Daoy (cell line): ENCODE data around the gene TRIP13. TPM values are rescaled to one million over a fixed set of nuclear protein-coding genes. Genes with fewer than 3 reads are reported as not detected.

Experiments used
- DNase-seq: peaks from one replicate; pipeline ENCODE4 v3.0.0-alpha.2; 2015; ENCODE audit warnings: low read depth
- total RNA-seq: library from RNA; depleted of rRNA; stranded (reverse); fragments of >200 nt; shearing (Covaris generic); gene quantifications from 2 replicates; pipeline ENCODE4 v1.2.3, GENCODE V29; 2014

Gene TRIP13
- total RNA-seq, 1 experiment from 2014 or later, result 88.9 TPM

GRCh38 chr5:952597-953271 lies 60.0 kb downstream of the TRIP13 start:
- no peak for DNase-seq

DNA sequence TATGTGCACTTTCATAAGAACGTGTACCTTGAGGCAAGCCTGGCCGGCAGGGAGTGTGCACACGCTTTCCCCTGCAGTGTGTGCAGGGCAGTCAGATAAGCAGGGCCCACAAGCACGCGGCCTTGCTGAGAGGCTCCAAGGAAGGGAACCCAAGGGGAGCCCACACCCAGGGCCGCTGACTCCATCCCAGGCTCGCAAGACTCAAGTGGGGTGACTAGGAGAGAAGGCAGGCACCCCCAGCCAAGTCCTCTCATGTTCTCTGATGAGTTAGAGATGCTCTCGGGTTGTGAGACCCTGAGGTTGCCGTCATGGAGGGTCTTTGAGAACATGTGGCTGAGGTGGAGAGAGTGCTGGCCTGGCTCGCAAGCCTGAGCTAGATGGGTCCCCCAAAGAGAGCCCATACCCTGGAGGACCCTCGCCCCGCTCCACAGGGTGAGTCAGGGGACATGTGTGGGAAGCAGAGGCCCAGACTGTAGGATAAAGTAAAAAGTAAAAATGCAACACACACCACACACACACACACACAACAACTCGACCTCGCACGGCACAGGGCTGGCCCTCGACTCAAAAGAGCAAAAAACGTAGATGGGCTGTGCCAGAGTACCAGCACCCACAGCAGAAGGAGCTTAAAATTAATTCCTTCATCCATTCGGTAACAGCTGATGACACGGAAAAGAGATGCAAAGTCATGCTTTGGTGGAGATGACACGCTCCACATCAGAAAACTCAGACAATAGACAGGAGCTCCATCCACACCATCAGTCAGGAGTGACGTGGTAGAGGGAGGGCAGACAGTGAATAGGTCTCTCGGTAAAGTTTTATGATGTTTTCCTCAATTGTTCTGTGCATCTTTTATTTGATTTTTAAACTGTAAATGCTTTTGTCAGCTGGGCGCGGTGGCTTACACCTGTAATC lies 61.1 kb downstream of the TRIP13 start:
- no peak for DNase-seq

- DNase-seq, result no peak
These were observed 63.4 kb downstream of the TRIP13 start for GRCh38 chr5:955886-956761.

- peak; percentile 90 for DNase-seq
These were observed 64.5 kb downstream of the TRIP13 start for GRCh38 chr5:956941-957747.

DNA sequence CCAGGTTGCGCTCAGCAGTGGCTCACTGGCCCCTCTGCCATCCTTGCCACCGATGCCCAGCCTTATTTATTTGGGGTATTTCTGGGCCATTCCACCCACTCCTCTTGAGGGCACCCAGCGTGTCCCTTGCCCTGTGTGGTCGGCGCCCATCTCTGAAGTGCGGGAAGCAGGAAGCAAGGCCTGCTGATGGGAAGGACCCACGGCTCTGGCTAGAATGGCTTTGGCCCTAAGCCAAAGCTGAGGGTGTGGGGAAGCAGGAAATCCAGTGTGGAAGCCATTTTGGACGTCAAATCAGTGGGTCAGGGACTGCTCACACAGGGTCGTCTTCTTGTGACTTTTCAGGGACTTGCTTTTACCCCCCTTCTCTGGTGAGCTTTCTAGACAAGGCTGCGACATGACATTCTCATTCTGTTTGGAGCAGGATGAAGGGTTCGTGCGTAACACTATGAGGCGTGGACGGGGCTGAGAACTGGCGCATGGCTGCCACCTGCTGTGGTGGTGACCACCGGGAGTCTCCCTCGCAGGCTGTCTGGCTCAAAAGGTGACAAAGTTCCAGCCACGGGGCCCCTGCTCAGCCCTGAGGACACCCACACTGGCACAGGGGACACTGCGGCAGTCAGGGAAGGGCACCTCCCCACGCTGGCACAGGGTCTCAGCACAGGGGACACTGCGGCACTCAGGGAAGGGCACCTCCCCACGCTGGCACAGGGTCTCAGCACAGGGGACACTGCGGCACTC lies 65.2 kb downstream of the TRIP13 start:
- peak; percentile 79 for DNase-seq

GRCh38 chr5:958701-959571 lies 66.3 kb downstream of the TRIP13 start:
- peak; percentile 95 for DNase-seq

DNA sequence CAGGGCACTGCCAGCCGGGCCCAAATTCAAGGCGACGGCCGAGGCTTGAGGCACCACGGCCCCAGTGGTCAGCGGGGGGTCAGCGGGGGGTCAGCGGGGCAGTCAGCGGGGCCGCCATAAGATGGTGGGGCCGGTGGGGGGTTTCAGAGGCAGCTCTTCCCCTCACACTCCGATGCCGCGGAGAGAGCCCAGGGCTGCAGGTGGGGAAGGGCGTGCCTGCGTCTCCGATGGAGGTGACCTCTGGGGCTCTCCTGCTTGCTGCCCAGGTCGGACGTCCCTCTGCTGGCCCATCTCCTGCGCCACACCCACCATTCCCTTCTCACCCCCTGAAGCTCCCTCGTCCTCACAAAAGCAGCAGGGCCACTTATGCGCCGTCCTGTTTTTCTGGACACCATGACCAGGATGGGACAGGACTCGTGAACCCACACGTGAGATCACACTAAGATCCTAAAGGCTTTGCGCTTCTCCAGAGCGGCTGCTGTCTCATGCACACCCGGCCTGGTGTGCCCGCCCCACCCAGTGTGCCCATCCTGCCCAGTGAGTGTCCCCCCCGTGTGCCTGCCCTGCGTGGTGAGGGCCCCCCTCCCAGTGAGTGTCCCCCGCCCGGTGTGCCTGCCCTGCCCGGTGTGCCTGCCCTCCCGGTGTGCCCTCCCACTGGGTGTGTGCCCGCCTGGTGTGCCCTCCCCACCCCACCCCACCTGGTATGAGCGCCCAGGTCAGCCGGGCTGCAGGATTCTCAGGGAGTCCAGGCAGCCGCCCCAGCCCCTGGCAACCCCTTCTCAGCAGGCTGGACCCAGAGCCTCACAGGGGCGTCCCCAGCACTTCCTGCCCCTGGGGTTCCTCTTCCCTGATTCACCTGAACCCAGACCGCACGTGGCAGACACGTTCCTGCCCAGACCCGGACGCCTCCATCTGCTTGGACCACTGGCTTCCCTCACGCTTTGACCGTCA lies 67.2 kb downstream of the TRIP13 start:
- DNase-seq, result no peak

GRCh38 chr5:960551-960950 lies 67.9 kb downstream of the TRIP13 start:
- DNase-seq, result no peak

- DNase-seq, result no peak
These were observed 68.5 kb downstream of the TRIP13 start for GRCh38 chr5:961002-961710.

DNA sequence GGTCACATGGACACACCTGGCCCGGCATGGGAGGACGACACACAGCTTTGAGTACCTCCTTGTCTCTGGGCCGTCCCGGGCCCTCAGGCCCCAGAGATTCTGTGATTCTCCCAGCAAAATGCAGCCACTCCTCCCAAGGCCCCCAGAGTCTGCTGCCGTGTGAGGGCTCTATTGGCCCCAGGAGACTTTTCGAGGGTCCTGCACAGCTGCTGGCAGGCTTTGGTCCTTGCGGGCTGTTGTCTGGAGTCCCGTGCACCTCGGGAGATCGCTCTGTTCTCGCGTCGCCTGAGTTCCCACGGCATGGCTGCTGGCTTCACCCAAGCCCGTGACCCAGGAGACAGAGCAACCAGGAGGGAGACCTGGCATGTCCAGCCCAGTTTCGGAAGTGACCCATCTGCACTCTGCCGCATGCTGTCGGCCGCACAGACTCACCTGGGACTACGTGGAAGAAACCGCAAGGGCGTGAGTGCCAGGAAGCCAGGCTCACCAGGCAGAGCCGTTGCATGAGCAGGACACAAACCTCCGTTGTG lies 69.1 kb downstream of the TRIP13 start:
- no peak for DNase-seq

GRCh38 chr5:962386-962785 lies 69.7 kb downstream of the TRIP13 start:
- DNase-seq, result no peak

- no peak for DNase-seq
These were observed 70.1 kb downstream of the TRIP13 start for GRCh38 chr5:962801-963200.

- DNase-seq, result no peak
These were observed 70.6 kb downstream of the TRIP13 start for GRCh38 chr5:963310-963672.

DNA sequence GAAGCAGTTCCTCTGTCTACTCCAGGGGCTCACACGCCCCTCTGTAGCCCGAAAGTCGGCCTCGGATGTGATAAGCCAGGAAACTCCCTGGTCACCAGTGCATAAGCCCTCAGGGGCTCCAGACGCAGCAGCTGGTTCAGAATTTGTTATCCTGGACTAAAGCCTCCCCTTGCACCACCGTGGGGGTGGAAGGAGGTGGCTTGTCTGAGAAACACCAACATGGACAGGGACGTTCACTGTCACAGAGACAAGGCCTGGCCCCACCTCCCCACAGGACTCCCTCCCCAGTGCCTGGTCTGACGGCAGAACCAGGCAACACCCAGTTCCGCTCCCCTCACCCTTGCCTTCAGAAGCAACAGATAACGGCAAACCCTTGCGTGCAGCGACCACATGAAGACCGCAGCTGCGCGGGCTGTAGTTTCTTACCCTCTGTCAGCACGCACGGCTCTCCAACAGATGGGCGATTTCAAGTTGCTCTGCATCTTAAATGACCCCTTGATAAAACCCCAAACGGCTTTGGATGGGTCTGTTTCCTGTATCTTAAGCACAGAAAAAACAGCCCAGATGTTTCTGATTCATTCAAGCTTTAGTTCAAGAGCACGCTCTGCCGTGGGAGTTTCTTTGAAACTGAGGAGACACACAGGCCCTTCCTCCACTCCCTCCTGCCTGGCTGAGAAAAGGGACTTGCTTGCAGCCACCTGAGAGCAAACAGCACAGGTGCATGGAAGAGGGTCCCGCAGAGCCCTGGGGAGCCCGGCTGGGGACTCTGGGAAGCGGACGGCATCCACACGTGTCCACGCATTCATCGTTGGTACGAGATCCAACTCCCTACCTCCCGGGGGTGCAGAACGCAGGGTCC lies 71.2 kb downstream of the TRIP13 start:
- peak; percentile 35 for DNase-seq

DNA sequence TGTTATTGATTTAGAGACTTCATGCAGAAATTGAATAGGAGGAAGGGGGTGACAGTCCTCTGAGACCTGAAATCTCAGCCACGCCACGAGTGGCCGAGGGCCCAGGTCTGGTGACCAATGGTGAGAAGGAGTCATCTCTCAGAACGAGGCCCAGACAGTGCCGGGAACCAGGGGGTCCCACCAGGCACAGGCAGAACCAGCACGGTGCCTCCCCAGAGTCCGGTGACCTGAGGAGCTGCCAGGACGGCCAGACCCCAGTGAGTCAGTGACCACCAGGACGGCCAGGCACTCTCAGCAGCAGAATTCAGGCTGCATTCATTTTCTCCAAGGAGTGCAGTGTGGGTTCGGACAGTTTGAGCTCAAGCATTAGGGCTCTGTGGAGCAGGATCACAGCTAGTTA lies 72.1 kb downstream of the TRIP13 start:
- DNase-seq, result no peak

DNA sequence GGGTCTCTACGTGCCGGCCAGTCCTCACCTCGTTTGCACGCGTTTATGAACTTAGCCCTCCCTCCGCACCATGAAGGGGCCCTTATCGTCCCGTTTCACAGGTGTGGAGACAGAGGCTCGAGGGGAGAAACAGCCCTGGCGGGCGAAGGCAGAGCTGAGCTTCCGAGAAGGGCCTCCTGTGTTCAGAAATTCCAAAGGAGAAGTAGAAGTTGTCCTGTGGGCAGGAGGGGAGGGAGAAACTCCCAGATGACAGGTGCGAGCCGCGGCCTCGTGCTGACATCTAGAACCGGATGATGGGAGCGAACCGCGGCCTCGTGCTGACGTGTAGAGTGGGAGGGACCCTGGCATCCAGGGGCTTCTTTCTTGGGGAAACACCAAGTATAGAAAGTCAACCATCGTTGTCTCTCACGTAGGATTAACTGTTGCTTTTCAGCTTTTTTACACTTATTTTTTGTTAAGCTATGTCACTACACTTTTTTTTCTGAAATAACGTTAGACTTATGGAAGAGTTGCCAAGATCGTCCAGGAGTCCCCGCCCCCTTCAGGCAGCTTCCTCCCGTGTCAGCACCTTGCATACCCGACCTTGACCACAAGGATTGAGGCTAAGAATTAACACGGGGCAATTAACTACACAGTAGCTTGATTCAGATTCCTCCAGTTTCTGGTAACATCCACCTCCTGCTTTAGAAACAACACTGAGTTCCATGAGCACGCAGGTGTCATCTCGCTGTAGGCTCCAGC lies 73.1 kb downstream of the TRIP13 start:
- no peak for DNase-seq
